OCI-LY3 (cell line): ENCODE results near the gene C14orf119.

Experiments
- H2AFZ ChIP-seq: fragments of 200-600, 300-600 bp; shearing (Covaris generic); 2 replicates; pipeline ENCODE4 v1.6.0; 2014; ENCODE audit warnings: antibody characterized with exemption, low read depth, low read length
- H3K27ac ChIP-seq: fragments of 200-600, 300-600 bp; sonication (generic); 2 replicates; pipeline ENCODE4 v1.5.1; 2014; ENCODE audit warnings: mild to moderate bottlenecking, low read length, moderate library complexity, mixed read lengths
- H3K27me3 ChIP-seq: fragments of 200-600, 300-600 bp; sonication (generic); 2 replicates; pipeline ENCODE4 v1.6.1; 2014; ENCODE audit warnings: low read depth, low read length, mixed read lengths
- H3K36me3 ChIP-seq: fragments of 200-600, 300-600 bp; sonication (generic); replicated peaks from 2 replicates; pipeline ENCODE3; 2014; ENCODE audit warnings: low read depth, low read length, mixed read lengths
- H3K4me1 ChIP-seq: fragments of 300-600, 200-600 bp; sonication (generic); 2 replicates; pipeline ENCODE4 v1.6.1; 2014; ENCODE audit warnings: low read length, mixed read lengths
- H3K4me2 ChIP-seq: fragments of 200-600, 300-600 bp; sonication (generic); 2 replicates; pipeline ENCODE4 v1.6.1; 2014; ENCODE audit warnings: low read length, mixed read lengths
- H3K4me3 ChIP-seq: fragments of 300-600, 200-600 bp; sonication (generic); 2 replicates; pipeline ENCODE4 v1.5.1; 2014; ENCODE audit warnings: antibody characterized with exemption, mild to moderate bottlenecking, low read length, moderate library complexity
- H3K79me2 ChIP-seq: fragments of 300-600, 200-600 bp; shearing (Covaris generic); 2 replicates; pipeline ENCODE4 v1.6.1; 2014; ENCODE audit warnings: mild to moderate bottlenecking, low read length, mixed read lengths
- H3K9ac ChIP-seq: fragments of 300-600, 200-600 bp; shearing (Covaris generic); 2 replicates; pipeline ENCODE4 v1.6.0; 2014; ENCODE audit warnings: mild to moderate bottlenecking, low read length, moderate library complexity
- H3K9me3 ChIP-seq: fragments of 200-600, 300-600 bp; shearing (Covaris generic); 2 replicates; pipeline ENCODE4 v1.6.1; 2014; ENCODE audit warnings: low read length, mixed read lengths; ENCODE audit not compliant: insufficient read depth
- H4K20me1 ChIP-seq: fragments of 200-600, 300-600 bp; sonication (generic); 2 replicates; pipeline ENCODE4 v1.6.1; 2016; ENCODE audit warnings: low read length, mixed read lengths; ENCODE audit not compliant: insufficient read depth
- EZH2phosphoT487 ChIP-seq: fragments of 200-600 bp; shearing (Covaris generic); IDR thresholded peaks from 2 replicates; pipeline ENCODE4 v1.6.1; 2018; ENCODE audit warnings: antibody characterized with exemption, mixed run types, low read depth
- TF ChIP-seq, protein P1 (sequence below): fragments of 200-600, 300-600 bp; sonication (generic); IDR thresholded peaks from 2 replicates; pipeline ENCODE4 v1.5.1; 2014; ENCODE audit warnings: antibody characterized with exemption, low read length, low read depth

Gene C14orf119

DNA sequence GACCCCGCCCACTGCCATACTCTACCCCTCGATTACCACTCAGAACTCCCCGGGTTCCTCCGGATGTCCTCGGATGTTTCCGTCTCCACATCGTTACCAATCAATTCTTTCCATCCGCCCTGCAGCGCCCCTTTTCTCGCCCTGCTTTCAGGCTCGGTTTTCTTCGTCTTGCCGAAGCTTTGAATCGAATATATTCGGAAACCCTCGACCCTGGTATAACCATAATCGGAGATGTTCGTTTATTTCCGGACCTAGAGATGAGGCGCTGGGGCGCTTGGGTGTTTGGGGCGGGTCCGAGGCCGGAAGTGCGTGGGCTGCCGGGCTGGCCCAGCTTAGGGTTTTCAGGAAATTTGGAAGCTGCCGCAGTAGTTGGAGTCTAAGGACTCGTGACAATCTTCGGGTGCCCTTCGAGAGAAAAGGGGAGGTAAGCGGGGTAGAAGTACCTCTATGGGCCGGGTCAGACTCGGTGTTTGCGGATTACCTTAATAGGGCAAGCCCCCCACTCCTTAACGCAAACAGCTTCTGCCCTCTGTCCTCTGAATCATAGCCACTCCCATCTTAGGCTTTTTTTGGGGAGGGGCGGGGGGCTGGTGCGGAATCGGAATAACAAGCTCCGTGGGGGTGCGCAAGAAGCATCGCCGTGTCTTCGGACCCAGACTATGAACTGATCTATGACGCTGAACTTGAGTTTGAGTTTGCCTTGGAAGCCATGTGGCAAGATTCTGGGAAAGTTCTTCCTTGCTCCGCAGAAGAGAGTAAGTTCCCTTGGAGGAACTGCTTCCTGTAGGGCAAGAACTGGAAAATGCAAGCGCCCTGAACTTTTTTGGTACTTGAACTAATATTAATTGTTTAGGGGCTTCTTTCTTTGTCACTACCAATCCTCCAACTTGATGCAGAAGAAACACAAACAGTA lies at the start of gene C14orf119:
TSS of gene C14orf119 (plus strand) at position 310 of the 913 bp plus-strand sequence. CDS start 2,154 bp downstream, outside the sequence.
- Histone ChIP-seq H3K9me3 (no peaks in the 10 kb centered on the region), H4K20me1 (peaks cover 17% of the 10 kb centered on the region), H3K27me3 (no peaks in the 10 kb centered on the region), H3K9ac (peak within 1 kb of the TSS; percentile 88), H3K79me2 (peaks cover 65% of the 10 kb centered on the region), H3K4me3 (peak within 1 kb of the TSS; percentile 86), H3K4me2 (peak within 1 kb of the TSS; percentile 96), H3K27ac (peak within 1 kb of the TSS; percentile 79), H2AFZ (peak within 1 kb of the TSS; percentile 64), H3K4me1 (peaks cover 14% of the 10 kb centered on the region), H3K36me3 (peaks cover 32% of the 10 kb centered on the region)
- no peak for TF ChIP-seq EZH2phosphoT487
- TF ChIP-seq, protein P1, sequence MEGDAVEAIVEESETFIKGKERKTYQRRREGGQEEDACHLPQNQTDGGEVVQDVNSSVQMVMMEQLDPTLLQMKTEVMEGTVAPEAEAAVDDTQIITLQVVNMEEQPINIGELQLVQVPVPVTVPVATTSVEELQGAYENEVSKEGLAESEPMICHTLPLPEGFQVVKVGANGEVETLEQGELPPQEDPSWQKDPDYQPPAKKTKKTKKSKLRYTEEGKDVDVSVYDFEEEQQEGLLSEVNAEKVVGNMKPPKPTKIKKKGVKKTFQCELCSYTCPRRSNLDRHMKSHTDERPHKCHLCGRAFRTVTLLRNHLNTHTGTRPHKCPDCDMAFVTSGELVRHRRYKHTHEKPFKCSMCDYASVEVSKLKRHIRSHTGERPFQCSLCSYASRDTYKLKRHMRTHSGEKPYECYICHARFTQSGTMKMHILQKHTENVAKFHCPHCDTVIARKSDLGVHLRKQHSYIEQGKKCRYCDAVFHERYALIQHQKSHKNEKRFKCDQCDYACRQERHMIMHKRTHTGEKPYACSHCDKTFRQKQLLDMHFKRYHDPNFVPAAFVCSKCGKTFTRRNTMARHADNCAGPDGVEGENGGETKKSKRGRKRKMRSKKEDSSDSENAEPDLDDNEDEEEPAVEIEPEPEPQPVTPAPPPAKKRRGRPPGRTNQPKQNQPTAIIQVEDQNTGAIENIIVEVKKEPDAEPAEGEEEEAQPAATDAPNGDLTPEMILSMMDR = no peak

- Histone ChIP-seq H3K27me3 (no peaks in the 10 kb centered on the region), H4K20me1 (no peaks in the 10 kb centered on the region), H3K9me3 (no peaks in the 10 kb centered on the region), H3K4me2 (no peak overlapping the region), H3K36me3 (no peaks in the 10 kb centered on the region), H3K4me3 (no peak overlapping the region), H3K79me2 (no peaks in the 10 kb centered on the region), H3K4me1 (no peaks in the 10 kb centered on the region), H3K27ac (no peak overlapping the region), H2AFZ (no peak overlapping the region), H3K9ac (no peak overlapping the region)
- no peak for TF ChIP-seq EZH2phosphoT487
- TF ChIP-seq, protein P1 = no peak
Measured at GRCh38 chr14:23047034-23047634, 48.2 kb upstream of the C14orf119 start.

DNA sequence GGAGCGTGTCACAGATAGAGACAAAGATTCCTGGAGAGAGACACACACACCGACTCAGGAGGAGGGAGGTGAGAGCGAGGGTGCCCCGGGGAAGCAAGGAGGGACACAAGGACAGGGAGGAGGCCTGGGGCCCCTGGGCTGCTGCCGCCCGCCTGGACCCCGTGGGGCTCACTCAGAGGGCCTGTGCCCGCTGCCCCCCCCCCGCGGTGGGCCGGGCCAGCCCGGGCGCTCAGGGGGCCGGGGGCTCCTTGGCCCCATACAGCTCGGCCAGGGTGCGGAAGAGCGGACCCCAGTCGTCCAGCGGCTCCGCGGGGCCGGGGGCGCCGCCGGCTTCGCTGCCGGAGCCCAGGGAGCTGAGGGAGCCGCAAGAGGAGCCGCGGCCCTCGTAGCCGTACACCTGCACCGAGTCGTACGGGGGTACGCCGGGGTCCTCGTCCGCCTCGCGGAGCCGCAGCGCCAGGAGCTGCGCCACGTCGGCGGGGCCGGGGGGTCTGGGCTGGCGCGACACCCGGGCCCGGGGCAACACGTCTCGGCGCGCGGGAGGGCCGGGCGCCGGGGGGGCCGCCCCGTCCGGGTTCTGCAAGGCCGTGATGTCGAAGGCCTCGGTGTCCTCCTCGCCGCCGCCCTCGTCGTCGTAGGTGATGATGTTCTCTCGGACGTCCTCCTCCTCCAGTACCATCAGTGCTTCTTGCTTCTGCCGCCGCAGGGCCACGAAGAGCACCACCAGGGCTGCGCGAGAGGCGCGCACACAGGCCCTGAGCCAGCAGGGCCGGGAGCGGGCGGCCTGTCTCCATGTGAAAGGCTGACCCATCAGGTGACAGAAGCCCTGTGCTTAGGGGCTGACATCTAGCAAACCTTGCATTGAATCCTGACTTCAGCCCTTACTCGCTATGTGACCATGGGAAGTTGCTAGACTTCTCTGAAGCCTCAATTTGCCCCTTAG lies 47.3 kb upstream of the C14orf119 start:
- H3K9ac ChIP-seq = no peak overlapping the region

More for the DNA sequence above, 47.3 kb upstream of the C14orf119 start:
- no peak for TF ChIP-seq EZH2phosphoT487
- TF ChIP-seq, protein P1 = no peak
- H2AFZ ChIP-seq = no peak overlapping the region
- H3K27ac ChIP-seq = no peak overlapping the region
- no peaks in the 10 kb centered on the region for H3K36me3 ChIP-seq
- no peaks in the 10 kb centered on the region for H3K79me2 ChIP-seq
- H4K20me1 ChIP-seq = no peaks in the 10 kb centered on the region
- H3K4me1 ChIP-seq = no peaks in the 10 kb centered on the region
- no peaks in the 10 kb centered on the region for H3K9me3 ChIP-seq
- no peak overlapping the region for H3K4me3 ChIP-seq
- H3K4me2 ChIP-seq = no peak overlapping the region
- H3K27me3 ChIP-seq = no peaks in the 10 kb centered on the region
